PC-3 (cell line): ENCODE data around the gene FMNL2. TPM values are rescaled to one million over a fixed set of nuclear protein-coding genes. Genes with fewer than 3 reads are reported as not detected.

Source experiments
- ATAC-seq: fragments of 200-7000 bp; cut with Tn5 transposase; 2 replicates; pipeline ENCODE4 v1.9.1; 2020; ENCODE audit warnings: mild to moderate bottlenecking, moderate library complexity
- BruUV-seq: library from RNA; stranded (reverse); fragments of 400-500 nt; replicated peaks from 2 replicates; lab custom pipeline; 2021; lab: Mats Ljungman, UMichigan
- CTCF ChIA-PET: fragments of 300-600 bp; sonication (Branson Sonifier 250); formaldehyde crosslinking; loops from one replicate; lab custom pipeline; 2022; ENCODE audit warnings: antibody characterized with exemption; lab: Charles Lee
- POLR2A ChIA-PET: fragments of 300-600 bp; sonication (Branson Sonifier 250); formaldehyde crosslinking; loops from one replicate; lab custom pipeline; 2022; ENCODE audit warnings: antibody characterized with exemption; ENCODE audit not compliant: unreplicated experiment; lab: Charles Lee
- DNase-seq: peaks from one replicate; pipeline ENCODE4 v3.0.0-alpha.2; 2015
- H2AFZ ChIP-seq: fragments of 300-600 bp; sonication (generic); 2 replicates; pipeline ENCODE4 v1.6.0; 2016; ENCODE audit warnings: antibody characterized with exemption, low read length
- H3F3A ChIP-seq: fragments of 300-600 bp; sonication (generic); one replicate; pipeline ENCODE4 v1.6.0; 2017; ENCODE audit warnings: antibody characterized with exemption, low read length, control low read depth, mild to moderate bottlenecking; ENCODE audit not compliant: unreplicated experiment
- H3K27ac ChIP-seq: fragments of 300-600 bp; sonication (generic); 2 replicates; pipeline ENCODE4 v1.5.1; 2016; ENCODE audit warnings: mild to moderate bottlenecking, low read length
- H3K27me3 ChIP-seq: fragments of 300-600 bp; sonication (generic); 2 replicates; pipeline ENCODE4 v1.6.1; 2016; ENCODE audit warnings: low read length, mixed read lengths
- H3K36me3 ChIP-seq: fragments of 300-600 bp; sonication (generic); 2 replicates; pipeline ENCODE4 v1.6.1; 2016; ENCODE audit warnings: low read depth, mixed run types, low read length, mixed read lengths
- H3K4me1 ChIP-seq: fragments of 300-600 bp; sonication (generic); 2 replicates; pipeline ENCODE4 v1.5.1; 2016; ENCODE audit warnings: low read length; ENCODE audit not compliant: insufficient read depth
- H3K4me2 ChIP-seq: fragments of 300-600 bp; sonication (generic); 2 replicates; pipeline ENCODE4 v1.6.0; 2016; ENCODE audit warnings: low read length
- H3K4me3 ChIP-seq: fragments of 300-600 bp; sonication (generic); 2 replicates; pipeline ENCODE4 v1.5.1; 2016; ENCODE audit warnings: mild to moderate bottlenecking, low read length, mixed read lengths
- H3K79me2 ChIP-seq: fragments of 300-600 bp; sonication (generic); 2 replicates; pipeline ENCODE4 v1.6.1; 2017; ENCODE audit warnings: low read length, mixed read lengths
- H3K9ac ChIP-seq: fragments of 300-600 bp; sonication (generic); 2 replicates; pipeline ENCODE4 v1.6.0; 2016; ENCODE audit warnings: mild to moderate bottlenecking, low read length
- H3K9me2 ChIP-seq: fragments of 300-600 bp; sonication (generic); replicated peaks from 2 replicates; pipeline ENCODE4 v1.6.1; 2016; ENCODE audit warnings: mixed run types, low read length, mixed read lengths
- H3K9me3 ChIP-seq: fragments of 300-600 bp; sonication (generic); 2 replicates; pipeline ENCODE4 v1.6.1; 2016; ENCODE audit warnings: low read length, mixed read lengths
- H4K20me1 ChIP-seq: fragments of 300-600 bp; sonication (generic); 2 replicates; pipeline ENCODE4 v1.6.1; 2016; ENCODE audit warnings: low read length, mixed read lengths
- EZH2 ChIP-seq: fragments of 300-600 bp; sonication (generic); IDR thresholded peaks from one replicate; pipeline ENCODE4 v1.6.1; 2017; ENCODE audit warnings: antibody characterized with exemption, mild to moderate bottlenecking, low read length; ENCODE audit not compliant: unreplicated experiment
- EZH2phosphoT487 ChIP-seq: fragments of 300-600 bp; sonication (generic); IDR thresholded peaks from 2 replicates; pipeline ENCODE4 v1.6.1; 2018; ENCODE audit warnings: mild to moderate bottlenecking, antibody characterized with exemption, low read length, borderline replicate concordance
- intact Hi-C: fragments of 100-400 bp; cut with micrococcal nuclease; formaldehyde crosslinking; loops from 2 replicates; pipeline ENCODE4 v1.9.0; 2023
- total RNA-seq: library from RNA; depleted of rRNA; stranded (reverse); fragments of >200 nt; gene quantifications from 2 replicates; pipeline ENCODE4 v1.2.3, GENCODE V29; 2014
- TF ChIP-seq, protein P1 (sequence below): fragments of 300-600 bp; sonication (generic); conservative IDR thresholded peaks from 2 replicates; pipeline ENCODE4 v1.5.1; 2017; ENCODE audit warnings: antibody characterized with exemption, low read depth, mild to moderate bottlenecking, low read length

FMNL2 gene
- total RNA-seq, 1 experiment from 2014 or later = 15.8 TPM

DNA sequence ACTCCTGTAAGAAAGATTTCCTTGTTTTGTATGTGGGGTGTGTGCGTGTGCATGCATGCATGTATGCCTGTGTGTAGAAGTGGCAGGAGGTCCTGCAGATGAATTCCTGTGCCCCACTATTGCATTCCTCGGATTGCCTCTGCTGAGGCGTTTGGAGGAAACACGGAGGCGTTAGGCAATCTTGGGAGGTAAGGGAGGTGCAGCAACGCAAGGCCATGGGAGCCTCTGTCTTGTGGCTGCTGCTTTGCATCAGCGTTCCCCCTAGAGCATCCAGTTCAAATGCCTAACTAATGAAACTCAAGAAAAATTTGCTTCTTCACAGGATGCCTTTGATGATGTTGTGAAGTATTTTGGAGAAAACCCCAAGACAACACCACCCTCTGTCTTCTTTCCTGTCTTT, 302.3 kb downstream of the FMNL2 start:
- Histone ChIP-seq H3K9me3 (no peaks in the 10 kb centered on the region), H3K79me2 (no peaks in the 10 kb centered on the region), H3K9me2 (no peaks in the 10 kb centered on the region), H3K27ac (no peak overlapping the region), H3K36me3 (peaks cover 23% of the 10 kb centered on the region; the same call in 1 of the 2 replicates), H2AFZ (no peak overlapping the region), H3K9ac (no peak overlapping the region), H3K4me3 (no peak overlapping the region), H3K4me2 (no peak overlapping the region), H3F3A (no peaks in the 10 kb centered on the region), H3K27me3 (no peaks in the 10 kb centered on the region), H3K4me1 (no peaks in the 10 kb centered on the region), H4K20me1 (no peaks in the 10 kb centered on the region)
- no peak for TF ChIP-seq EZH2
- TF ChIP-seq, protein P1, sequence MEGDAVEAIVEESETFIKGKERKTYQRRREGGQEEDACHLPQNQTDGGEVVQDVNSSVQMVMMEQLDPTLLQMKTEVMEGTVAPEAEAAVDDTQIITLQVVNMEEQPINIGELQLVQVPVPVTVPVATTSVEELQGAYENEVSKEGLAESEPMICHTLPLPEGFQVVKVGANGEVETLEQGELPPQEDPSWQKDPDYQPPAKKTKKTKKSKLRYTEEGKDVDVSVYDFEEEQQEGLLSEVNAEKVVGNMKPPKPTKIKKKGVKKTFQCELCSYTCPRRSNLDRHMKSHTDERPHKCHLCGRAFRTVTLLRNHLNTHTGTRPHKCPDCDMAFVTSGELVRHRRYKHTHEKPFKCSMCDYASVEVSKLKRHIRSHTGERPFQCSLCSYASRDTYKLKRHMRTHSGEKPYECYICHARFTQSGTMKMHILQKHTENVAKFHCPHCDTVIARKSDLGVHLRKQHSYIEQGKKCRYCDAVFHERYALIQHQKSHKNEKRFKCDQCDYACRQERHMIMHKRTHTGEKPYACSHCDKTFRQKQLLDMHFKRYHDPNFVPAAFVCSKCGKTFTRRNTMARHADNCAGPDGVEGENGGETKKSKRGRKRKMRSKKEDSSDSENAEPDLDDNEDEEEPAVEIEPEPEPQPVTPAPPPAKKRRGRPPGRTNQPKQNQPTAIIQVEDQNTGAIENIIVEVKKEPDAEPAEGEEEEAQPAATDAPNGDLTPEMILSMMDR = no peak
- no peak for TF ChIP-seq EZH2phosphoT487
- intact Hi-C loops = loop anchor here (5.0 kb wide), 1 partner anchor 600 kb away; no protein-coding TSS in a partner anchor
- CTCF ChIA-PET = interaction anchor here (0.7 kb wide), 1 partner anchor 128 kb away, joined by 3 read pairs; no protein-coding TSS in a partner anchor
- POLR2A ChIA-PET = no interaction called here
- no TSS peak for BruUV-seq
- DNase-seq (no peak), ATAC-seq (no peak)

DNA sequence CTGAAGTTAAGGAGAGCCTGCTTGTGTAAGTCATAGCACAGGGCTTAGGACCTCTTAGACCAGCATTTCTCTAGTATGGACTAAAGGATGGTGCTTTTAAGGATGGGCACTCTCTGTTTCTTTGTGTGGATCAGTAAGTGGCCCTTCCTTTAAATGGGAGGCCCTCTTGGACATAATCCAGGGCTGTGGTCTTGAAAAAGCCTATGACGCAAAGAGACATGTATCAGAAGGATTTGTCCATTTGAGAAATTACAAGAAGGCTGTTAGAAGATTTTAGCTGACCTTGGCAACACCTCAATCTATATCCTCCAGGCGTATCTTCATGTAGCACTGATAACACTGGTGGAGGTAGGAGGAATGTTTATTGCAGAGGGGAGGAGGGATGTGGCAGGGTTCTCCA, 303.1 kb downstream of the FMNL2 start:
- ChIA-PET POLR2A (no interaction called here), CTCF (interaction anchor here (0.7 kb wide), 1 partner anchor 128 kb away, joined by 3 read pairs; no protein-coding TSS in a partner anchor)
- peaks cover 21% of the 10 kb centered on the region; the same call in 1 of the 2 replicates for H3K36me3 ChIP-seq
- H3K27ac ChIP-seq = no peak overlapping the region
- H3K4me2 ChIP-seq = no peak overlapping the region
- H2AFZ ChIP-seq = no peak overlapping the region
- H4K20me1 ChIP-seq = no peaks in the 10 kb centered on the region
- no peaks in the 10 kb centered on the region for H3K9me2 ChIP-seq
- H3K79me2 ChIP-seq = no peaks in the 10 kb centered on the region
- no peaks in the 10 kb centered on the region for H3K27me3 ChIP-seq
- H3K4me3 ChIP-seq = no peak overlapping the region
- no peak overlapping the region for H3K9ac ChIP-seq
- H3K9me3 ChIP-seq = no peaks in the 10 kb centered on the region
- intact Hi-C loops = loop anchor here (5.0 kb wide), 1 partner anchor 601 kb away; no protein-coding TSS in a partner anchor
- BruUV-seq = no TSS peak
- H3K4me1 ChIP-seq = no peaks in the 10 kb centered on the region
- TF ChIP-seq EZH2phosphoT487 = no peak
- TF ChIP-seq EZH2 = no peak
- TF ChIP-seq, protein P1 = no peak
- H3F3A ChIP-seq = no peaks in the 10 kb centered on the region
- ATAC-seq = no peak
- no peak for DNase-seq

DNA sequence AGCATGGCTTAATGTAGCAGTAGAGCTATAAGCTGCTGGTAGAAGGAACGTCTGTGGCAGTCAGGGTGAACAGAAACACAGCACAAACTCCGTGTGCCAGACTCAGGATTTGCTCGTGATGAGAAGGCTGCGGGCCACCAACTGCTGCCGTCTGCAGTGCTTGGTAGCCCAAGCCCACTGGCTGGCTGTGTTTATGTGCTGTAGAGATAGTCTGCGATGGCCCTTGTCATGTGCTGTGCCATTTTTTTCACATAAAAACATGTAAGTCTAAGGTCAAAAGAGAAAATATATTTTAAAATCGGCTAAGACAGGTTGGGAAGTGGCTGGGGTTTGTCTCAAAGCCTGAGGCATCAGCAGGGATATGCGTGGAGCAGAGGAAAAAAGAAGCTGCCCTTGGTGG, 303.6 kb downstream of the FMNL2 start:
- H3K4me2 ChIP-seq = no peak overlapping the region
- no peaks in the 10 kb centered on the region for H3K9me3 ChIP-seq
- H3K9me2 ChIP-seq = no peaks in the 10 kb centered on the region
- ATAC-seq = no peak
- no TSS peak for BruUV-seq
- no peaks in the 10 kb centered on the region for H4K20me1 ChIP-seq
- DNase-seq = no peak
- CTCF ChIA-PET = interaction anchor here (0.6 kb wide), 1 partner anchor 663 kb away, joined by 3 read pairs; no protein-coding TSS in a partner anchor
- H3K27ac ChIP-seq = no peak overlapping the region
- no peaks in the 10 kb centered on the region for H3F3A ChIP-seq
- H3K79me2 ChIP-seq = no peaks in the 10 kb centered on the region
- peaks cover 19% of the 10 kb centered on the region; the same call in 1 of the 2 replicates for H3K36me3 ChIP-seq
- no peak overlapping the region for H2AFZ ChIP-seq
- no peak overlapping the region for H3K4me3 ChIP-seq
- no peaks in the 10 kb centered on the region for H3K4me1 ChIP-seq
- no peak for TF ChIP-seq EZH2
- TF ChIP-seq, protein P1 = no peak
- TF ChIP-seq EZH2phosphoT487 = no peak
- H3K27me3 ChIP-seq = no peaks in the 10 kb centered on the region
- H3K9ac ChIP-seq = no peak overlapping the region
- POLR2A ChIA-PET = no interaction called here
- intact Hi-C loops = loop anchor here (5.0 kb wide), 1 partner anchor 601 kb away; no protein-coding TSS in a partner anchor
